OCI-LY3 (cell line): ENCODE measurements around the gene MED13.
"Not testable (repeated sequence)": the region's sequence is repeated elsewhere in the genome, so short reads cannot be mapped to it uniquely, and the experiment has no call there.

Experiments
- H2AFZ ChIP-seq: fragments of 200-600, 300-600 bp; shearing (Covaris generic); 2 replicates; pipeline ENCODE4 v1.6.0; 2014; ENCODE audit warnings: antibody characterized with exemption, low read depth, low read length
- H3K27ac ChIP-seq: fragments of 200-600, 300-600 bp; sonication (generic); 2 replicates; pipeline ENCODE4 v1.5.1; 2014; ENCODE audit warnings: mild to moderate bottlenecking, low read length, moderate library complexity, mixed read lengths
- H3K27me3 ChIP-seq: fragments of 200-600, 300-600 bp; sonication (generic); 2 replicates; pipeline ENCODE4 v1.6.1; 2014; ENCODE audit warnings: low read depth, low read length, mixed read lengths
- H3K36me3 ChIP-seq: fragments of 200-600, 300-600 bp; sonication (generic); replicated peaks from 2 replicates; pipeline ENCODE3; 2014; ENCODE audit warnings: low read depth, low read length, mixed read lengths
- H3K4me1 ChIP-seq: fragments of 300-600, 200-600 bp; sonication (generic); 2 replicates; pipeline ENCODE4 v1.6.1; 2014; ENCODE audit warnings: low read length, mixed read lengths
- H3K4me2 ChIP-seq: fragments of 200-600, 300-600 bp; sonication (generic); 2 replicates; pipeline ENCODE4 v1.6.1; 2014; ENCODE audit warnings: low read length, mixed read lengths
- H3K4me3 ChIP-seq: fragments of 300-600, 200-600 bp; sonication (generic); 2 replicates; pipeline ENCODE4 v1.5.1; 2014; ENCODE audit warnings: antibody characterized with exemption, mild to moderate bottlenecking, low read length, moderate library complexity
- H3K79me2 ChIP-seq: fragments of 300-600, 200-600 bp; shearing (Covaris generic); 2 replicates; pipeline ENCODE4 v1.6.1; 2014; ENCODE audit warnings: mild to moderate bottlenecking, low read length, mixed read lengths
- H3K9ac ChIP-seq: fragments of 300-600, 200-600 bp; shearing (Covaris generic); 2 replicates; pipeline ENCODE4 v1.6.0; 2014; ENCODE audit warnings: mild to moderate bottlenecking, low read length, moderate library complexity
- H3K9me3 ChIP-seq: fragments of 200-600, 300-600 bp; shearing (Covaris generic); 2 replicates; pipeline ENCODE4 v1.6.1; 2014; ENCODE audit warnings: low read length, mixed read lengths; ENCODE audit not compliant: insufficient read depth
- H4K20me1 ChIP-seq: fragments of 200-600, 300-600 bp; sonication (generic); 2 replicates; pipeline ENCODE4 v1.6.1; 2016; ENCODE audit warnings: low read length, mixed read lengths; ENCODE audit not compliant: insufficient read depth
- CTCF ChIP-seq: fragments of 200-600, 300-600 bp; sonication (generic); IDR thresholded peaks from 2 replicates; pipeline ENCODE4 v1.5.1; 2014; ENCODE audit warnings: antibody characterized with exemption, low read length, low read depth
- EZH2phosphoT487 ChIP-seq: fragments of 200-600 bp; shearing (Covaris generic); IDR thresholded peaks from 2 replicates; pipeline ENCODE4 v1.6.1; 2018; ENCODE audit warnings: antibody characterized with exemption, mixed run types, low read depth

The MED13 gene

GRCh38 chr17:62017496-62017895, 47.6 kb downstream of the MED13 start:
- no peak for TF ChIP-seq CTCF
- TF ChIP-seq EZH2phosphoT487, result no peak
- Histone ChIP-seq H3K9me3 (no peaks in the 10 kb centered on the region), H3K36me3 (peaks cover 34% of the 10 kb centered on the region), H3K4me2 (no peak overlapping the region), H4K20me1 (no peaks in the 10 kb centered on the region), H3K79me2 (peaks cover 14% of the 10 kb centered on the region; the same call in 1 of the 2 replicates), H3K4me3 (no peak overlapping the region), H3K4me1 (no peaks in the 10 kb centered on the region), H3K9ac (no peak overlapping the region), H3K27ac (no peak overlapping the region), H2AFZ (no peak overlapping the region), H3K27me3 (no peaks in the 10 kb centered on the region)

- Histone ChIP-seq H4K20me1 (peaks cover under 1% of the 10 kb centered on the region; the same call in 1 of the 2 replicates), H3K9me3 (no peaks in the 10 kb centered on the region), H3K4me1 (no peaks in the 10 kb centered on the region), H3K9ac (no peak overlapping the region), H3K27ac (no peak overlapping the region), H3K36me3 (peaks cover 41% of the 10 kb centered on the region), H2AFZ (no peak overlapping the region), H3K4me2 (no peak overlapping the region), H3K27me3 (no peaks in the 10 kb centered on the region), H3K4me3 (no peak overlapping the region), H3K79me2 (peaks cover 17% of the 10 kb centered on the region)
- no peak for TF ChIP-seq EZH2phosphoT487
Observed at GRCh38 chr17:62014526-62014925, 50.6 kb downstream of the MED13 start.

GRCh38 chr17:62009220-62009619, 55.9 kb downstream of the MED13 start:
- H3K36me3 ChIP-seq, result peaks cover 39% of the 10 kb centered on the region
- peaks cover 27% of the 10 kb centered on the region for H4K20me1 ChIP-seq
- H3K79me2 ChIP-seq, result peaks cover 52% of the 10 kb centered on the region

GRCh38 chr17:62008294-62008693, 56.8 kb downstream of the MED13 start:
- Histone ChIP-seq H3K9ac (peak overlapping the region; percentile 12; the same call in 1 of the 2 replicates), H4K20me1 (peaks cover 33% of the 10 kb centered on the region), H3K36me3 (peaks cover 42% of the 10 kb centered on the region), H3K79me2 (peaks cover 60% of the 10 kb centered on the region), H3K4me1 (peaks cover 12% of the 10 kb centered on the region), H3K4me2 (peak overlapping the region; percentile 53), H3K27me3 (no peaks in the 10 kb centered on the region), H2AFZ (no peak overlapping the region), H3K4me3 (no peak overlapping the region), H3K9me3 (no peaks in the 10 kb centered on the region), H3K27ac (peak overlapping the region; percentile 31)
- TF ChIP-seq CTCF (no peak), EZH2phosphoT487 (no peak)

More at GRCh38 chr17:62009220-62009619, 55.9 kb downstream of the MED13 start:
- no peak overlapping the region for H3K9ac ChIP-seq
- H3K4me3 ChIP-seq, result no peak overlapping the region
- H3K4me1 ChIP-seq, result peaks cover 12% of the 10 kb centered on the region
- H3K27me3 ChIP-seq, result no peaks in the 10 kb centered on the region
- TF ChIP-seq CTCF, result no peak
- no peak for TF ChIP-seq EZH2phosphoT487
- no peak overlapping the region for H3K4me2 ChIP-seq
- H3K27ac ChIP-seq, result no peak overlapping the region
- no peaks in the 10 kb centered on the region for H3K9me3 ChIP-seq
- H2AFZ ChIP-seq, result no peak overlapping the region

GRCh38 chr17:62004388-62004787, 60.7 kb downstream of the MED13 start:
- H3K4me3 ChIP-seq, result no peak overlapping the region
- no peaks in the 10 kb centered on the region for H3K9me3 ChIP-seq
- TF ChIP-seq CTCF (no peak), EZH2phosphoT487 (no peak)
- H3K4me1 ChIP-seq, result peaks cover 12% of the 10 kb centered on the region
- H3K27ac ChIP-seq, result no peak overlapping the region
- peaks cover 40% of the 10 kb centered on the region for H4K20me1 ChIP-seq
- H2AFZ ChIP-seq, result no peak overlapping the region
- H3K9ac ChIP-seq, result no peak overlapping the region
- peaks cover 84% of the 10 kb centered on the region for H3K79me2 ChIP-seq
- no peak overlapping the region for H3K4me2 ChIP-seq
- no peaks in the 10 kb centered on the region for H3K27me3 ChIP-seq
- peaks cover 26% of the 10 kb centered on the region for H3K36me3 ChIP-seq

GRCh38 chr17:62003141-62003540, 61.9 kb downstream of the MED13 start:
- not testable (repeated sequence) for H3K9me3 ChIP-seq
- peaks cover 79% of the 10 kb centered on the region for H3K79me2 ChIP-seq

More at GRCh38 chr17:62003141-62003540, 61.9 kb downstream of the MED13 start:
- not testable (repeated sequence) for H3K4me3 ChIP-seq, H3K27ac ChIP-seq, H3K4me2 ChIP-seq, H3K4me1 ChIP-seq, H2AFZ ChIP-seq, H3K27me3 ChIP-seq, H3K9ac ChIP-seq
- Histone ChIP-seq H4K20me1 (peaks cover 30% of the 10 kb centered on the region), H3K36me3 (peaks cover 24% of the 10 kb centered on the region)
